Nephron (organoid): Measurements from ENCODE around the gene FBXL7.

Experiments used
- H3K27ac Mint-ChIP-seq, 3 experiments: 2 replicates each; pipeline ENCODE4 v1.8.0; 2020; ENCODE audit warnings: mixed read lengths in 3 of 3, mild to moderate bottlenecking in 2 of 3, moderate library complexity in 1 of 3
- H3K27me3 Mint-ChIP-seq: 2 replicates; pipeline ENCODE4 v1.8.0; 2021; ENCODE audit warnings: low read depth, mild to moderate bottlenecking, moderate library complexity, mixed read lengths
- H3K36me3 Mint-ChIP-seq: 2 replicates; pipeline ENCODE4 v1.8.0; 2020; ENCODE audit warnings: low read depth, mixed read lengths
- H3K4me1 Mint-ChIP-seq: 2 replicates; pipeline ENCODE4 v1.8.0; 2020; ENCODE audit warnings: mixed read lengths
- H3K4me3 Mint-ChIP-seq, 3 experiments: 2 replicates each; pipeline ENCODE4 v1.8.0; 2020; ENCODE audit warnings: mild to moderate bottlenecking in 3 of 3, mixed read lengths in 3 of 3, moderate library complexity in 2 of 3
- H3K9me3 Mint-ChIP-seq: 2 replicates; pipeline ENCODE4 v1.8.0; 2020; ENCODE audit warnings: mixed read lengths
- CTCF ChIP-seq, 3 experiments: fragments of 200-600 bp; sonication (generic); IDR thresholded peaks; one replicate each; pipeline ENCODE4 v1.5.0; 2021; ENCODE audit warnings: antibody characterized with exemption in 3 of 3; ENCODE audit not compliant: unreplicated experiment in 3 of 3

The FBXL7 gene

GRCh38 chr5:15763754-15764153, 263.8 kb downstream of the FBXL7 start:
- no peaks in the 10 kb centered on the region for H3K27me3 Mint-ChIP-seq
- TF ChIP-seq CTCF (IDR thresholded peaks at IDR 0.05; ENCODE audit: unreplicated experiment in 3 of 3), result no peak
- H3K9me3 Mint-ChIP-seq, result no peaks in the 10 kb centered on the region
- no peak overlapping the region for H3K27ac Mint-ChIP-seq
- no peak overlapping the region for H3K4me3 Mint-ChIP-seq
- no peaks in the 10 kb centered on the region for H3K36me3 Mint-ChIP-seq
- H3K4me1 Mint-ChIP-seq, result peaks cover 10% of the 10 kb centered on the region

GRCh38 chr5:15768936-15769335, 269.0 kb downstream of the FBXL7 start:
- Mint-ChIP-seq H3K9me3 (no peaks in the 10 kb centered on the region), H3K4me1 (peaks cover 5% of the 10 kb centered on the region), H3K4me3 (no peak overlapping the region), H3K27ac (no peak overlapping the region), H3K36me3 (no peaks in the 10 kb centered on the region), H3K27me3 (no peaks in the 10 kb centered on the region)
- no peak for TF ChIP-seq CTCF (IDR thresholded peaks at IDR 0.05; ENCODE audit: unreplicated experiment in 3 of 3)

- Mint-ChIP-seq H3K36me3 (no peaks in the 10 kb centered on the region), H3K4me1 (no peaks in the 10 kb centered on the region)
- TF ChIP-seq CTCF (IDR thresholded peaks at IDR 0.05; ENCODE audit: unreplicated experiment in 3 of 3), result no peak
Measured at GRCh38 chr5:15772131-15772530, 272.2 kb downstream of the FBXL7 start.

GRCh38 chr5:15774632-15775031, 274.7 kb downstream of the FBXL7 start:
- no peak for TF ChIP-seq CTCF (IDR thresholded peaks at IDR 0.05; ENCODE audit: unreplicated experiment in 3 of 3)
- Mint-ChIP-seq H3K4me3 (no peak overlapping the region), H3K4me1 (no peaks in the 10 kb centered on the region), H3K27me3 (no peaks in the 10 kb centered on the region), H3K9me3 (no peaks in the 10 kb centered on the region), H3K27ac (no peak overlapping the region), H3K36me3 (no peaks in the 10 kb centered on the region)

More at GRCh38 chr5:15772131-15772530, 272.2 kb downstream of the FBXL7 start:
- Mint-ChIP-seq H3K4me3 (no peak overlapping the region), H3K27ac (no peak overlapping the region), H3K27me3 (no peaks in the 10 kb centered on the region), H3K9me3 (no peaks in the 10 kb centered on the region)

GRCh38 chr5:15776346-15776745, 276.4 kb downstream of the FBXL7 start:
- Mint-ChIP-seq H3K9me3 (no peaks in the 10 kb centered on the region), H3K27me3 (no peaks in the 10 kb centered on the region), H3K36me3 (peaks cover 5% of the 10 kb centered on the region), H3K4me1 (no peaks in the 10 kb centered on the region), H3K4me3 (no peak overlapping the region), H3K27ac (no peak overlapping the region)
- no peak for TF ChIP-seq CTCF (IDR thresholded peaks at IDR 0.05; ENCODE audit: unreplicated experiment in 3 of 3)

GRCh38 chr5:15783734-15784133, 283.8 kb downstream of the FBXL7 start:
- TF ChIP-seq CTCF (IDR thresholded peaks at IDR 0.05; ENCODE audit: unreplicated experiment in 3 of 3), result no peak
- Mint-ChIP-seq H3K4me3 (no peak overlapping the region), H3K36me3 (peaks cover 5% of the 10 kb centered on the region), H3K27ac (no peak overlapping the region), H3K4me1 (peaks cover 36% of the 10 kb centered on the region), H3K9me3 (no peaks in the 10 kb centered on the region), H3K27me3 (no peaks in the 10 kb centered on the region)
